H54 (cell line): ENCODE results near the gene VPS13D.

Source experiments
- DNase-seq: peaks from one replicate; pipeline ENCODE4 v3.0.0; 2011; ENCODE audit warnings: low spot score, mixed read lengths; ENCODE audit not compliant: insufficient read length
- FAIRE-seq: peaks from 3 replicates; lab custom pipeline; 2011; peaks lifted over from hg19 to GRCh38; lab: Jason Lieb, UNC
- POLR2A ChIP-seq: IDR thresholded peaks from 2 replicates; pipeline ENCODE4 v1.6.1; 2011; ENCODE audit warnings: low read depth, mild to moderate bottlenecking, low read length

The VPS13D gene

GRCh38 chr1:12556957-12557935 lies 327.4 kb downstream of the VPS13D start:
- TF ChIP-seq POLR2A: no peak

GRCh38 chr1:12561121-12561520 lies 331.3 kb downstream of the VPS13D start:
- TF ChIP-seq POLR2A: no peak
- FAIRE-seq (no peak), DNase-seq (no peak)

More at GRCh38 chr1:12556957-12557935, 327.4 kb downstream of the VPS13D start:
- no peak for DNase-seq
- no peak for FAIRE-seq
